Heart right ventricle (tissue), 16 donors: ENCODE data around the gene ELANE. TPM values are rescaled to one million over a fixed set of nuclear protein-coding genes. Genes with fewer than 3 reads are reported as not detected.

ENCODE experiments used
- ATAC-seq, 8 donors: fragments of 200-7000 bp; cut with Tn5 transposase; one replicate each; pipeline ENCODE4 v1.9.1; 2020; ENCODE audit warnings: mild to moderate bottlenecking in 8 of 8, moderate library complexity in 8 of 8, moderate number of reproducible peaks in 1 of 8
- DNase-seq, 2 donors: peaks; one replicate each; pipeline ENCODE4 v3.0.0-alpha.2; 2020
- H3K27ac ChIP-seq, 10 donors: fragments of 200-600 bp; sonication (generic) in 2 of 10; one replicate each; pipeline versions ENCODE4 v1.5.0 to v1.8.0; 2020 to 2022; ENCODE audit warnings: mild to moderate bottlenecking in 3 of 10
- H3K27me3 ChIP-seq, 7 donors: fragments of 200-600 bp; one replicate each; pipeline ENCODE4 v1.8.0; 2021 to 2022; ENCODE audit warnings: mild to moderate bottlenecking in 2 of 7
- H3K36me3 ChIP-seq, 9 donors: fragments of 200-600 bp; sonication (generic) in 1 of 9; one replicate each; pipeline versions ENCODE4 v1.5.0 to v1.8.0; 2020 to 2022; ENCODE audit warnings: mild to moderate bottlenecking in 2 of 9
- H3K4me1 ChIP-seq, 9 donors: fragments of 200-600 bp; sonication (generic) in 1 of 9; one replicate each; pipeline versions ENCODE4 v1.5.0 to v1.8.0; 2020 to 2022; ENCODE audit warnings: mild to moderate bottlenecking in 4 of 9
- H3K4me3 ChIP-seq, 10 donors: fragments of 200-600 bp; sonication (generic) in 2 of 10; one replicate each; pipeline versions ENCODE4 v1.5.0 to v1.8.0; 2020 to 2022; ENCODE audit warnings: mild to moderate bottlenecking in 7 of 10, moderate library complexity in 2 of 10
- H3K9me3 ChIP-seq, 11 donors: fragments of 200-600 bp in 10 of 11; sonication (generic) in 2 of 11; one replicate each; pipeline versions ENCODE4 v1.5.0 to v1.8.0; 2013 to 2022; ENCODE audit warnings: mild to moderate bottlenecking in 2 of 11, control low read depth in 1 of 11, moderate library complexity in 1 of 11
- CTCF ChIP-seq, 9 donors: fragments of 200-600 bp; sonication (generic) in 2 of 9; IDR thresholded peaks; one replicate each; pipeline versions ENCODE4 v1.5.0 to v1.8.0; 2021 to 2022; ENCODE audit warnings: antibody characterized with exemption in 9 of 9, mild to moderate bottlenecking in 5 of 9, moderate library complexity in 1 of 9
- WGBS, 2 donors: extraction: QIAGEN DNeasy Blood & Tissue Kit; methylation state at CpG; one replicate each; pipeline ENCODE4 v1.1.7; 2013; ENCODE audit warnings: inconsistent platforms in 1 of 2; 5-methylcytosine and 5-hydroxymethylcytosine counted together
- intact Hi-C, 10 donors: fragments of 100-400 bp; cut with DNase I; formaldehyde crosslinking; loops; one replicate each; pipeline versions ENCODE4 v1.11.1 to v1.14.2; 2022
- microRNA-seq, 2 donors: library from miRNA; unstranded; fragments of <30 nt; microRNA quantifications; one replicate each; pipeline ENCODE4 v1.2.0, GENCODE V29; 2021
- polyA plus RNA-seq, 2 donors: library from polyadenylated mRNA; stranded (reverse); fragments of 200-250 nt; gene quantifications; one replicate each; pipeline ENCODE4 v1.2.3, GENCODE V29; 2013
- total RNA-seq, 10 donors: library from RNA; stranded (reverse); fragmentation: NEBNext Ultra II Directional in 3 of 10; extraction: Animal tissue kit (Norgen Biotek cat#: 25700) in 3 of 10; gene quantifications; one replicate each; pipeline versions ENCODE4 v1.2.1 to v1.2.4, GENCODE V29; 2021 to 2023
- donor health status: Arrhythmogenic right ventricular cardiomyopathy.
- donor health status: ischemic (EF 13 %, LVEDD 7.1; RV severe dilation, severe dysfunction).
- donor health status: healthy with polysubstance abuse.
- donor health status: DM: no; HTN: yes; CAD: no.
- donor health status: DM: no; HTN: no; CAD: no.
- donor health status: ischemic (EF 25% LVEDD 6.9; RV normal size, moderate dysfunction).
- donor health status: ischemic (EF 25% LVEDD 5.7; RV mildly dilated, moderate dysfunction).
- donor health status: healthy.
- donor health status: DM: yes; HTN: yes; CAD: no.
- donor health status: Ischemic cardiomyopathy.
- donor health status: ischemic (EF 35%, LVEDD 5.7; RV mildly dilated, moderate dysfunction).
- donor health status: nonischemic (EF 11% LVEDD 7.7; RV severe dilation, severe dysfunction).
- donor health status: DM: yes; HTN: yes; CAD: no.
- donor health status: PGD.
- donor health status: ischemic (EF 29% LVEDD 5.4; RV normal size, mild dysfunction).
- donor health status: nonischemic (EF 23%, LVEDD 6.1; RV moderate dilation, normal function).

ELANE gene
- total and polyA plus RNA-seq, 12 donors = 0.26 to 5.4 (median 1.0) TPM; not detected in 3

GRCh38 chr19:903266-903797, 51.2 kb downstream of the ELANE start:
- Histone ChIP-seq H3K4me1 (peaks cover 0 to 14% (median 0%) of the 10 kb centered on the region in 9 donors), H3K36me3 (peaks cover 0 to 37% (median 0%) of the 10 kb centered on the region in 9 donors), H3K4me3 (no peak overlapping the region), H3K27me3 (no peaks in the 10 kb centered on the region), H3K27ac (no peak overlapping the region), H3K9me3 (no peaks in the 10 kb centered on the region)
- ATAC-seq (no peak), DNase-seq (no peak)
- intact Hi-C loops = no loop called here
- TF ChIP-seq CTCF (IDR thresholded peaks at IDR 0.05) = no peak
- 81 to 83% methylated on average over 32 of the region's 32 CpGs for WGBS, 2 donors

- Histone ChIP-seq H3K27ac (no peak overlapping the region), H3K36me3 (peaks cover 0 to 25% (median 0%) of the 10 kb centered on the region in 9 donors), H3K4me3 (no peak overlapping the region), H3K9me3 (no peaks in the 10 kb centered on the region), H3K27me3 (no peaks in the 10 kb centered on the region), H3K4me1 (peaks cover 0 to 26% (median 0%) of the 10 kb centered on the region in 9 donors)
- ATAC-seq (no peak), DNase-seq (no peak)
- TF ChIP-seq CTCF (IDR thresholded peaks at IDR 0.05) = no peak
- WGBS, 2 donors = 94% methylated on average over 8 of the region's 8 CpGs
- intact Hi-C loops = no loop called here
These were observed 52.4 kb downstream of the ELANE start for GRCh38 chr19:904545-904944.

Small RNA genes within 50 kb of the gene (microRNA-seq; reads per million reads assigned to microRNA genes)
- gene MIR3187 (0.60 to 1.0 reads per million in 2 donors), gene MIR4745 (0.51 to 0.60 reads per million in 2 donors)

Other genes starting within 250 kb of the ELANE start
- 10 to 100 TPM; 37.2 to 61.7 (median 45.3) TPM for gene POLRMT, start 218.8 kb upstream of the ELANE start, total RNA-seq
- 100 to 1,000 TPM in 1 of 2 donors, 10 to 100 TPM in 1; 43.2 to 159 TPM for gene POLRMT, start 218.8 kb upstream of the ELANE start, polyA plus RNA-seq
- gene FGF22, start 212.4 kb upstream of the ELANE start, total RNA-seq = under 1 TPM in 5 of 10 donors, not detected in 5; 0.20 to 0.36 (median 0.30) TPM
- under 1 TPM; 0.16 to 0.44 TPM for gene FGF22, start 212.4 kb upstream of the ELANE start, polyA plus RNA-seq
- gene RNF126, start 189.1 kb upstream of the ELANE start, total RNA-seq = 10 to 100 TPM; 20.3 to 43.6 (median 22.5) TPM
- 10 to 100 TPM; 27.1 to 46.1 TPM for gene RNF126, start 189.1 kb upstream of the ELANE start, polyA plus RNA-seq
- 100 to 1,000 TPM in 3 of 10 donors, 10 to 100 TPM in 7; 33.4 to 153 (median 77.3) TPM for gene FSTL3, start 175.9 kb upstream of the ELANE start, total RNA-seq
- 100 to 1,000 TPM; 118 to 279 TPM for gene FSTL3, start 175.9 kb upstream of the ELANE start, polyA plus RNA-seq
- not detected for gene PRSS57, start 156.9 kb upstream of the ELANE start, total RNA-seq
- under 1 TPM in 1 of 2 donors, not detected in 1; 0.06 TPM for gene PRSS57, start 156.9 kb upstream of the ELANE start, polyA plus RNA-seq
- gene PALM, start 143.4 kb upstream of the ELANE start, total RNA-seq = 10 to 100 TPM; 12.5 to 33.0 (median 17.7) TPM
- 10 to 100 TPM; 18.9 to 36.7 TPM for gene PALM, start 143.4 kb upstream of the ELANE start, polyA plus RNA-seq
- not detected for gene MISP, start 101.2 kb upstream of the ELANE start, total RNA-seq
- under 1 TPM in 1 of 2 donors, not detected in 1; 0.01 TPM for gene MISP, start 101.2 kb upstream of the ELANE start, polyA plus RNA-seq
- 100 to 1,000 TPM in 1 of 10 donors, 10 to 100 TPM in 9; 46.2 to 106 (median 56.8) TPM for gene PTBP1, start 54.9 kb upstream of the ELANE start, total RNA-seq
- 10 to 100 TPM; 48.2 to 74.3 TPM for gene PTBP1, start 54.9 kb upstream of the ELANE start, polyA plus RNA-seq
- not detected for gene PLPPR3, start 30.3 kb upstream of the ELANE start, total RNA-seq
- gene PLPPR3, start 30.3 kb upstream of the ELANE start, polyA plus RNA-seq = not detected
- gene AZU1, start 24.5 kb upstream of the ELANE start, total RNA-seq = 1 to 10 TPM in 1 of 10 donors, not detected in 9; 1.7 TPM
- gene AZU1, start 24.5 kb upstream of the ELANE start, polyA plus RNA-seq = under 1 TPM in 1 of 2 donors, not detected in 1; 0.06 TPM
- not detected for gene PRTN3, start 11.3 kb upstream of the ELANE start, total RNA-seq
- gene PRTN3, start 11.3 kb upstream of the ELANE start, polyA plus RNA-seq = under 1 TPM in 1 of 2 donors, not detected in 1; 0.12 TPM
- 100 to 1,000 TPM in 4 of 10 donors, 10 to 100 TPM in 6; 21.1 to 326 (median 72.5) TPM for gene CFD, start 7.4 kb downstream of the ELANE start, total RNA-seq
- gene CFD, start 7.4 kb downstream of the ELANE start, polyA plus RNA-seq = 100 to 1,000 TPM; 567 to 583 TPM
- 10 to 100 TPM; 17.6 to 37.4 (median 26.2) TPM for gene MED16, start 40.9 kb downstream of the ELANE start, total RNA-seq
- 10 to 100 TPM; 31.0 to 42.9 TPM for gene MED16, start 40.9 kb downstream of the ELANE start, polyA plus RNA-seq
- not detected for gene RNU6-9, start 41.2 kb downstream of the ELANE start, total RNA-seq
- gene RNU6-9, start 41.2 kb downstream of the ELANE start, polyA plus RNA-seq = not detected
- gene R3HDM4, start 60.9 kb downstream of the ELANE start, total RNA-seq = 10 to 100 TPM; 16.3 to 30.6 (median 19.9) TPM
- gene R3HDM4, start 60.9 kb downstream of the ELANE start, polyA plus RNA-seq = 10 to 100 TPM; 34.5 to 49.8 TPM
- not detected for gene KISS1R, start 65.0 kb downstream of the ELANE start, total RNA-seq
- gene KISS1R, start 65.0 kb downstream of the ELANE start, polyA plus RNA-seq = not detected
- 10 to 100 TPM in 1 of 10 donors, 1 to 10 TPM in 9; 3.0 to 11.7 (median 5.3) TPM for gene ARID3A, start 73.7 kb downstream of the ELANE start, total RNA-seq
- 1 to 10 TPM; 3.7 to 4.2 TPM for gene ARID3A, start 73.7 kb downstream of the ELANE start, polyA plus RNA-seq
- gene WDR18, start 132.0 kb downstream of the ELANE start, total RNA-seq = 10 to 100 TPM; 17.3 to 25.0 (median 20.3) TPM
- gene WDR18, start 132.0 kb downstream of the ELANE start, polyA plus RNA-seq = 10 to 100 TPM; 44.0 to 66.4 TPM
- gene GRIN3B, start 148.1 kb downstream of the ELANE start, total RNA-seq = under 1 TPM in 3 of 10 donors, not detected in 7; 0.08 to 0.10 (median 0.09) TPM
- gene GRIN3B, start 148.1 kb downstream of the ELANE start, polyA plus RNA-seq = under 1 TPM in 1 of 2 donors, not detected in 1; 0.01 TPM
- 100 to 1,000 TPM in 8 of 10 donors, 10 to 100 TPM in 2; 94.3 to 141 (median 111) TPM for gene TMEM259, start 168.8 kb downstream of the ELANE start, total RNA-seq
- gene TMEM259, start 168.8 kb downstream of the ELANE start, polyA plus RNA-seq = 100 to 1,000 TPM; 144 to 289 TPM
- gene RNU6-2, start 169.2 kb downstream of the ELANE start, total RNA-seq = not detected
- not detected for gene RNU6-2, start 169.2 kb downstream of the ELANE start, polyA plus RNA-seq
- gene CNN2, start 174.3 kb downstream of the ELANE start, total RNA-seq = 100 to 1,000 TPM in 2 of 10 donors, 10 to 100 TPM in 8; 33.0 to 117 (median 63.5) TPM
- 10 to 100 TPM; 49.0 to 61.2 TPM for gene CNN2, start 174.3 kb downstream of the ELANE start, polyA plus RNA-seq
- 10 to 100 TPM in 1 of 10 donors, 1 to 10 TPM in 9; 4.3 to 18.1 (median 5.6) TPM for gene ABCA7, start 187.8 kb downstream of the ELANE start, total RNA-seq
- 10 to 100 TPM in 1 of 2 donors, 1 to 10 TPM in 1; 2.7 to 23.4 TPM for gene ABCA7, start 187.8 kb downstream of the ELANE start, polyA plus RNA-seq
- 10 to 100 TPM in 1 of 10 donors, 1 to 10 TPM in 9; 1.9 to 27.4 (median 4.1) TPM for gene ARHGAP45, start 214.9 kb downstream of the ELANE start, total RNA-seq
- gene ARHGAP45, start 214.9 kb downstream of the ELANE start, polyA plus RNA-seq = 1 to 10 TPM; 4.4 to 8.6 TPM
- 100 to 1,000 TPM; 111 to 215 (median 134) TPM for gene POLR2E, start 243.1 kb downstream of the ELANE start, total RNA-seq
- 100 to 1,000 TPM; 116 to 212 TPM for gene POLR2E, start 243.1 kb downstream of the ELANE start, polyA plus RNA-seq